ENCODE results near the gene GATA5. TPM values are rescaled to one million over a fixed set of nuclear protein-coding genes. Genes with fewer than 3 reads are reported as not detected.

GATA5 gene
- total RNA-seq, 2 experiments from 2014 or later: not detected

GRCh38 chr20:62489186-62489931 is 13.6 kb upstream of the GATA5 start:
- Mint-ChIP-seq H3K27me3 (peaks cover 34% of the 10 kb centered on the region), H3K4me1 (ENCODE audit: low read depth) (no peaks in the 10 kb centered on the region), H3K9me3 (no peaks in the 10 kb centered on the region), H3K4me3 (no peak overlapping the region), H3K27ac (no peak overlapping the region), H3K36me3 (ENCODE audit: low read depth) (no peaks in the 10 kb centered on the region)
- intact Hi-C loops (cut with micrococcal nuclease): no loop called here
- DNase-seq (no peak), ATAC-seq (no peak)
- ChIA-PET POLR2A (no interaction called here), CTCF (interaction anchor here (0.8 kb wide), 1 partner anchor 128 kb away, joined by 3 read pairs; no protein-coding TSS in a partner anchor)
- TF ChIP-seq, protein P1, sequence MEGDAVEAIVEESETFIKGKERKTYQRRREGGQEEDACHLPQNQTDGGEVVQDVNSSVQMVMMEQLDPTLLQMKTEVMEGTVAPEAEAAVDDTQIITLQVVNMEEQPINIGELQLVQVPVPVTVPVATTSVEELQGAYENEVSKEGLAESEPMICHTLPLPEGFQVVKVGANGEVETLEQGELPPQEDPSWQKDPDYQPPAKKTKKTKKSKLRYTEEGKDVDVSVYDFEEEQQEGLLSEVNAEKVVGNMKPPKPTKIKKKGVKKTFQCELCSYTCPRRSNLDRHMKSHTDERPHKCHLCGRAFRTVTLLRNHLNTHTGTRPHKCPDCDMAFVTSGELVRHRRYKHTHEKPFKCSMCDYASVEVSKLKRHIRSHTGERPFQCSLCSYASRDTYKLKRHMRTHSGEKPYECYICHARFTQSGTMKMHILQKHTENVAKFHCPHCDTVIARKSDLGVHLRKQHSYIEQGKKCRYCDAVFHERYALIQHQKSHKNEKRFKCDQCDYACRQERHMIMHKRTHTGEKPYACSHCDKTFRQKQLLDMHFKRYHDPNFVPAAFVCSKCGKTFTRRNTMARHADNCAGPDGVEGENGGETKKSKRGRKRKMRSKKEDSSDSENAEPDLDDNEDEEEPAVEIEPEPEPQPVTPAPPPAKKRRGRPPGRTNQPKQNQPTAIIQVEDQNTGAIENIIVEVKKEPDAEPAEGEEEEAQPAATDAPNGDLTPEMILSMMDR (IDR thresholded peaks at IDR 0.05): no peak

GRCh38 chr20:62488470-62488869 is 12.7 kb upstream of the GATA5 start:
- no peak overlapping the region for H3K4me3 Mint-ChIP-seq
- DNase-seq (no peak), ATAC-seq (no peak)
- no peak overlapping the region for H3K27ac Mint-ChIP-seq
- H3K4me1 Mint-ChIP-seq (ENCODE audit: low read depth): no peaks in the 10 kb centered on the region
- TF ChIP-seq, protein P1 (IDR thresholded peaks at IDR 0.05): no peak
- H3K27me3 Mint-ChIP-seq: peaks cover 41% of the 10 kb centered on the region
- H3K36me3 Mint-ChIP-seq (ENCODE audit: low read depth): no peaks in the 10 kb centered on the region
- intact Hi-C loops (cut with micrococcal nuclease): no loop called here
- ChIA-PET POLR2A (no interaction called here), CTCF (interaction anchor here (1.6 kb wide), 1 partner anchor 11 kb away, joined by 5 read pairs; no protein-coding TSS in a partner anchor)
- no peaks in the 10 kb centered on the region for H3K9me3 Mint-ChIP-seq

GRCh38 chr20:62487561-62488354 is 12.0 kb upstream of the GATA5 start:
- intact Hi-C loops (cut with micrococcal nuclease): no loop called here
- TF ChIP-seq, protein P1 (IDR thresholded peaks at IDR 0.05): no peak
- Mint-ChIP-seq H3K4me1 (ENCODE audit: low read depth) (peaks cover 2% of the 10 kb centered on the region), H3K4me3 (no peak overlapping the region), H3K36me3 (ENCODE audit: low read depth) (no peaks in the 10 kb centered on the region), H3K27me3 (peaks cover 48% of the 10 kb centered on the region), H3K9me3 (no peaks in the 10 kb centered on the region), H3K27ac (no peak overlapping the region)
- DNase-seq: no peak
- ChIA-PET CTCF (interaction anchor here (1.6 kb wide), 1 partner anchor 12 kb away, joined by 5 read pairs; no protein-coding TSS in a partner anchor), POLR2A (no interaction called here)
- no peak for ATAC-seq

DNA sequence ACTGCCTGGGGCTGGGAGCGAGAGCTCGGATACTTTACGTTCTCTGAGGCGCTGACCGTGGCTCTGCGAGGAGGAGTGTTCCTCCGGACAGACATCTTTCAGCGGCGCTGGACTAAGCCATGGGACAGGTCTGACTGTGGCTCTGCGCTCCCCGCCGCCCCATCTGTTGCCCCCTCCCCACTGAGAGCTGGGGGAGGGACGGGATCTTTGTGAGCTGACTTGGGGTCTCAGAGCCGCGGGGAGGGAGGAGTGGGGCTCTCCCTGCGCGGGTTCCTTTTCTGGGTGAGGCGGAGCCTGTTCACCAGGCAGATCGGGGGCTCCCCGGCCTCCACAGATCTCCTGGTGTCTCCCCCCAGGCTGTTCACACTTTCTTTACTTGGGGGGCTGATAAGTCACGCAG is 11.3 kb upstream of the GATA5 start:
- no peak overlapping the region for H3K4me3 Mint-ChIP-seq
- H3K27me3 Mint-ChIP-seq: peaks cover 53% of the 10 kb centered on the region
- no peaks in the 10 kb centered on the region for H3K9me3 Mint-ChIP-seq
- ChIA-PET POLR2A (no interaction called here), CTCF (interaction anchor here (1.6 kb wide), 1 partner anchor 13 kb away, joined by 5 read pairs; no protein-coding TSS in a partner anchor)
- peaks cover 6% of the 10 kb centered on the region for H3K4me1 Mint-ChIP-seq (ENCODE audit: low read depth)
- TF ChIP-seq, protein P1 (IDR thresholded peaks at IDR 0.05): no peak
- intact Hi-C loops (cut with micrococcal nuclease): no loop called here
- DNase-seq (no peak), ATAC-seq (no peak)
- H3K36me3 Mint-ChIP-seq (ENCODE audit: low read depth): no peaks in the 10 kb centered on the region
- H3K27ac Mint-ChIP-seq: no peak overlapping the region

- POLR2A ChIA-PET: no interaction called here
- ATAC-seq: no peak
- peaks cover 6% of the 10 kb centered on the region for H3K4me1 Mint-ChIP-seq (ENCODE audit: low read depth)
- peaks cover 58% of the 10 kb centered on the region for H3K27me3 Mint-ChIP-seq
- TF ChIP-seq, protein P1 (IDR thresholded peaks at IDR 0.05): no peak
- DNase-seq: no peak
- H3K4me3 Mint-ChIP-seq: no peak overlapping the region
- no peaks in the 10 kb centered on the region for H3K36me3 Mint-ChIP-seq (ENCODE audit: low read depth)
- CTCF ChIA-PET: no interaction called here
- intact Hi-C loops (cut with micrococcal nuclease): no loop called here
- H3K27ac Mint-ChIP-seq: no peak overlapping the region
- H3K9me3 Mint-ChIP-seq: no peaks in the 10 kb centered on the region
Measured at GRCh38 chr20:62486484-62486883, 10.7 kb upstream of the GATA5 start.
